Adipose tissue (tissue), 3 donors: ENCODE results near the gene RNASET2. TPM values are rescaled to one million over a fixed set of nuclear protein-coding genes. Genes with fewer than 3 reads are reported as not detected.
"Not testable (repeated sequence)": the region's sequence is repeated elsewhere in the genome, so short reads cannot be mapped to it uniquely, and the experiment has no call there.

Experiments used
- H3K27ac ChIP-seq: one replicate; pipeline ENCODE4 v1.5.1; 2013; ENCODE audit warnings: low read depth, low read length
- WGBS, 3 donors: extraction: QIAGEN DNeasy Blood & Tissue Kit; methylation state at CpG; one replicate each; pipeline ENCODE4 v1.1.7; 2013; 5-methylcytosine and 5-hydroxymethylcytosine counted together
- polyA plus RNA-seq, 3 donors: library from polyadenylated mRNA; stranded (reverse); fragments of 200-250 nt; gene quantifications; one replicate each; pipeline ENCODE4 v1.2.3, GENCODE V29; 2013
- donor health status: healthy with polysubstance abuse.
- donor health status: Bipolar disorder and iron deficiency.
- donor health status: healthy.

The RNASET2 gene
- polyA plus RNA-seq, 3 donors: 20.5 to 36.9 (median 34.4) TPM

DNA sequence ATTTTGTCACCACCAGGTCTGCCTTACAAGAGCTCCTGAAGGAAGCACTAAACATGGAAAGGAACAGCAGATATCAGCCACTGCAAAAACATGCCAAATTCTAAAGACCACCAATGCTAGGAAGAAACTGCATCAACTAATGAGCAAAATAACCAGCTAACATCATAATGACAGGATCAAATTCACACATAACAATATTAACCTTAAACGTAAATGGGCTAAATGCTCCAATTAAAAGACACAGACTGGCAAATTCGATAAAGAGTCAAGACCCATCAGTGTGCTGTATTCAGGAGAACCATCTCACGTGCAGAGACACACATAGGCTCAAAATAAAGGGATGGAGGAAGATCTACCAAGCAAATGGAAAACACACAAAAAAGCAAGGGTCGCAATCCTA, 69.6 kb downstream of the RNASET2 start:
- not testable (repeated sequence) for H3K27ac ChIP-seq
- WGBS, 3 donors: 85 to 91% (median 88%) methylated on average over 4 of the region's 4 CpGs

DNA sequence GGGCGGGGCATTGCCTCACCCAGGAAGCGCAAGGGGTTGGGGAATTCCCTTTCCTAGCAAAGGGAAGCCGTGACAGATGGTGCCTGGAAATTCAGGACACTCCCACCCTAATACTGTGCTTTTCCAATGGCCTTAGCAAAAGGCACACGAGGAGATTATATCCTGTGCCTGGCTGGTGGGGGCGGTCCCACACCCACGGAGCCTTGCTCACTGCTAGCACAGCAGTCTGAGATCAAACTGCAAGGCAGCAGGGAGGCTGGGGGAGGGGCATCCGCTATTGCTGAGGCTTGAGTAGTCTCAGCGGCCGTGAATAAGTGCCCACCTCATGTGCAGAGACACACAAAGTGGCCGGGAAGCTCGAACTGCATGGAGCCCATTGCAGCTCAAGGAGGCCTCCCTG, 71.4 kb downstream of the RNASET2 start:
- H3K27ac ChIP-seq: not testable (repeated sequence)
- 84 to 86% (median 84%) methylated on average over 11 of the region's 11 CpGs for WGBS, 3 donors

GRCh38 chr6:166879594-166879993, 76.8 kb downstream of the RNASET2 start:
- 91 to 96% (median 91%) methylated on average over 1 of the region's 1 CpG for WGBS, 3 donors
- H3K27ac ChIP-seq: no peak overlapping the region

Other genes starting within 250 kb of the RNASET2 start
- 1 to 10 TPM; 5.0 to 9.2 (median 6.2) TPM for gene CEP43, start 42.8 kb upstream of the RNASET2 start, polyA plus RNA-seq
- gene CCR6, start 166.5 kb upstream of the RNASET2 start, polyA plus RNA-seq: under 1 TPM; 0.05 to 0.11 (median 0.09) TPM
- gene GPR31, start 201.4 kb upstream of the RNASET2 start, polyA plus RNA-seq: not detected